Activated CD8-positive, alpha-beta memory T cell treated with anti-CD3 and anti-CD28 coated beads for 36 hours (primary cell): ENCODE data around the gene EHD4. TPM values are rescaled to one million over a fixed set of nuclear protein-coding genes. Genes with fewer than 3 reads are reported as not detected.

ENCODE experiments used
- CTCF ChIA-PET: fragments of 350-600 bp; sonication (Branson Sonifier 250); formaldehyde crosslinking; loops from one replicate; lab custom pipeline; 2021; ENCODE audit warnings: antibody characterized with exemption; lab: Charles Lee
- POLR2A ChIA-PET: fragments of 350-600 bp; sonication (Branson Sonifier 250); formaldehyde crosslinking; loops from one replicate; lab custom pipeline; 2021; ENCODE audit warnings: antibody characterized with exemption; lab: Charles Lee
- total RNA-seq, 2 experiments: library from RNA; stranded (reverse); gene quantifications; one replicate each; pipeline ENCODE4 v1.2.3, GENCODE V29; 2021

The EHD4 gene
- total RNA-seq, 2 experiments from 2014 or later: 25.8 TPM

DNA sequence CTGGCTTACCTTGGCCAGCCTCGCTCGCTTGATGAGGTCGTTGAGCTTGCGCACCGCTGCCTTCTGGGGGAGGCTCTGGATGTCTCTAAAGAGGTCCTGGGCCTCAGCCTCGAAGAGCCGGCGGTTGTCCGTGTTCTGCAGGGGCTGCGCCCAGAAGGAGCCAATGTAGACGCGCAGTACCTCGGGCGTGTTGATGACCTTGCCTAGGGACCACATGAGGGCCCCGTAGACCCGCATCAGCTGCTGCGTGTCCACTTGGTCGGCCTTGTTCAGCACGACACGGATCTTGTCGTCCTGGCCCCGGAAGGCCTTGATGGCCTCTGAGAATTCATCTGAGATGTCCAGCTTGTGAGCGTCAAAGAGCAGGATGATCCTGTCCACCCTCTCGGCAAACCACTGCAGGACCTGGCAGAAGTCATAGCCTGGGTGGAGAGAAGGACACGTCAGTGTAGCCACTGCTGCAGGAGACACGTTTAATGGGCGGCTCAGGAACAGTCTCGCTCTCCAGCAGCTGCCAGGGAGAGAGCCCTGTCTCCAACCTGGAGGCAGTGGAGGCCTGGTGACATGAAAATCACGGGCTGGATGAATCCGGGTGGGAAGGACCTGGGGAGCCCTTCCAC lies 53.0 kb downstream of the EHD4 start:
- POLR2A ChIA-PET: no interaction called here
- CTCF ChIA-PET: no interaction called here

GRCh38 chr15:41918506-41919126 lies 53.7 kb downstream of the EHD4 start:
- ChIA-PET POLR2A (no interaction called here), CTCF (no interaction called here)

DNA sequence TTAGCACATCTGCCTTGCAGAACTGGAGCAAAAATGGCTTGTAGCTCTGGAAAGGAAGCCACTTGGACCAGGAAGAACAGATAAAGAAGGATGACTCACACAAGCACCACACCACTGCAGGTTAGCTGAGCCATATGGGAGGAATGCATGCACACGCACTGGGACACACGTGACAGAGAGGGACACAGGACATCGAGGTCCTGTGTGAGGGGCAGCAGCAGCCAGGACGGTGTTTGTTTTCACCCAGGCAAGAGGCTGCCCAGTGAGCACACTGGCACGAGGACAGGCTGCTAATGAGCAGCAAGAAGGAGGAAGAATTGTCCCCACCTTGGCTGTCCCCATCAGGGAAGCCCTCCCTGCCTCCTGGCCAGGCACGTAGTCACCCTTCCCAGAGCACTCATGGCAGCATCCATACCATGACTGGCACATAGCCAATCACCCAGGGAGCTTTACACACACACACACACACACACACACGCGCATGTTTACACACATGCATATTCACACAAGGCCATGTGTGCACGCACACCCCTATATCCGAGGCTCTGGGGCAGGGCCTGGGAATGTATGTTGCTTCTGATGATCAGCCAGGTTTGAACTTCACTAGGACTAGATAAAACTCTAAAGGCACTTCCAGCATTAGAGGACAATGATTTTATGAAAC lies 54.5 kb downstream of the EHD4 start:
- ChIA-PET CTCF (interaction anchor here (0.6 kb wide), 1 partner anchor 1471 kb away, joined by 3 read pairs; no protein-coding TSS in a partner anchor), POLR2A (no interaction called here)

GRCh38 chr15:41915255-41915994 lies 56.9 kb downstream of the EHD4 start:
- ChIA-PET POLR2A (no interaction called here), CTCF (interaction anchor here (0.5 to 1.3 kb wide), 4 partner anchors 10 to 238 kb away, joined by 3 read pairs; no protein-coding TSS in a partner anchor)

GRCh38 chr15:41914411-41914810 lies 57.9 kb downstream of the EHD4 start:
- ChIA-PET POLR2A (no interaction called here), CTCF (interaction anchor here (0.7 to 0.9 kb wide), 2 partner anchors 9 to 237 kb away, joined by 3 read pairs; no protein-coding TSS in a partner anchor)

DNA sequence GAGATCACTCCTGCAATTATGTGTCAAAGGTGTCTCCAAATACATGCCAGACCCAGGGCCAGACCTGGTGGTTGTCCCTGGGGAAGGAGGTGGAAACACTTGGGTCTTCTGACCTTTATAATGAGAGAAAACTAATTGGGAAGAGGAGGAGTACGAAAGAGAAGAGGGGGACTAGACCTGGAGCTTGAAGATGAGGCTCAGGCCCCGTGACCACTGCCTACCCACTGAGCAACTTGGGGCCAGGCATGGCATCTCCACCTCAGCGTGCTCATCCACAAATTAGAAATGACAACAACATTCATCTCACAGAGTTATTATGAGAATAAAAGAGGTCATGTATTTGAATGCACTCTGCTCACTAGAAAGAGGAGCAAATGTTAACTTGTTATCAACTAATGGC lies 59.1 kb downstream of the EHD4 start:
- ChIA-PET POLR2A (no interaction called here), CTCF (interaction anchor here (1.0 kb wide), 1 partner anchor 9 kb away, joined by 3 read pairs; no protein-coding TSS in a partner anchor)

GRCh38 chr15:41911691-41912345 lies 60.5 kb downstream of the EHD4 start:
- CTCF ChIA-PET: interaction anchor here (1.0 to 1.4 kb wide), 2 partner anchors 12 to 102 kb away, joined by 3 to 4 read pairs; no protein-coding TSS in a partner anchor

GRCh38 chr15:41908736-41909461 lies 63.5 kb downstream of the EHD4 start:
- CTCF ChIA-PET: no interaction called here
- POLR2A ChIA-PET: interaction anchor here (0.5 kb wide), 1 partner anchor 654 kb away, joined by 3 read pairs; no protein-coding TSS in a partner anchor

More at GRCh38 chr15:41911691-41912345, 60.5 kb downstream of the EHD4 start:
- POLR2A ChIA-PET: no interaction called here

DNA sequence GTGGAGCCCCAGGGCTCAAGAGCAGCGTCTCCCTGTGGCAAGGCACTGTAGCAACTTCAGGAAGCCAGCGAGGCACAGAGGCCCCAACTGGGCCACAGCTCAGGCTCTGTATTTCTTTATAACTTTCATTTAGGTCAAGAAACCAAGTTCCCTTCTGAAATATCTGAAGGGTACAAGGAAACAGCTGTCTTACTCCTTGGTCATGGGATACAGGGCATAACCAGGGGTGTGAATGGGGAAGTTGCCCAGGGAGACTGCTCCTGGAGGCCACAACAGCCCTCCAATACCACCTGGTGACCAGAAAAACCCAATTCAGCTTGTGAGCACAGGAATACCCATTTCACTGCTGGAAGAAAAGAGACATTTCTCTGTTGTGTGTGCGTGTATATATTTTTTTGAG lies 65.2 kb downstream of the EHD4 start:
- POLR2A ChIA-PET: no interaction called here
- CTCF ChIA-PET: no interaction called here

GRCh38 chr15:41906608-41907007 lies 65.7 kb downstream of the EHD4 start:
- CTCF ChIA-PET: no interaction called here
- POLR2A ChIA-PET: no interaction called here

DNA sequence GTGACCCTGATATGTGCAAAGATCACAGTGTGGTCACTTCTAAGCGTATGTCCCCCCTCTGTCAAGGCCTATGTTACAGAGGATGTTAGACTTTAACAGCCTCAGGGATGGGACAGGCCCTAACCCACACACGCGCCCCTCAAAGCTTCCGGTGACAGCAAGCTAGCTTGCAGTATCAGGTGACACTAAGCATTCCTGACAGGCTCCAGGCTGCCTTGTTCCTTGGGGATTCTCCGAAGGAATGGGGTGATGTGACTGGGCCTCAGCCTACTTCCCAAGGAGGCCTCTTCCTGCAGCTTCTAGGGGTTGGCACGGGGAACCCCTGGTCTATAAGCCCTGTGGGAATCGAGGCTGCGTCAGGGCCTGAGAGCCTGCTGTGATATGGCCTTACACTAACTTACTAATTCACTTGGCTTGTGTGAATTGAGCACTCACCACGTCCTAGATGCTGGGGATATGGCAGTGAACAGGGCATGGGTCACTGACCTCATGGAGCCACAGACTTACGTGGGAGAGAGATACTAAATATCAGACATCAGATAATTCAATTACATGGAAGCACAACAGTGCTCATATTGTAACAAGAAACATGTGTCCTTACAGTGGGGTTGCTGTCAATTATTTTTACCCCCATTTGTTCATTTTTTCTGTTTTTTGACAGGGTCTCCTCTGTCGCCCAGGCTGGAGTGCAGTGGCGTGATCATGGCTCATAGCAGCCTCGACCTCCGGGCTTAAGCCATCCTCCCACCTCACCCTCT lies 67.1 kb downstream of the EHD4 start:
- ChIA-PET CTCF (interaction anchor here (0.5 to 2.5 kb wide), 19 partner anchors 8 to 361 kb away, joined by 3 to 18 read pairs (median 3); partner anchors contain the start of gene MAPKBP1), POLR2A (no interaction called here)

GRCh38 chr15:41904541-41905005 lies 67.8 kb downstream of the EHD4 start:
- ChIA-PET POLR2A (no interaction called here), CTCF (interaction anchor here (0.5 to 2.5 kb wide), 19 partner anchors 8 to 360 kb away, joined by 3 to 18 read pairs (median 3); partner anchors contain the start of gene MAPKBP1)

DNA sequence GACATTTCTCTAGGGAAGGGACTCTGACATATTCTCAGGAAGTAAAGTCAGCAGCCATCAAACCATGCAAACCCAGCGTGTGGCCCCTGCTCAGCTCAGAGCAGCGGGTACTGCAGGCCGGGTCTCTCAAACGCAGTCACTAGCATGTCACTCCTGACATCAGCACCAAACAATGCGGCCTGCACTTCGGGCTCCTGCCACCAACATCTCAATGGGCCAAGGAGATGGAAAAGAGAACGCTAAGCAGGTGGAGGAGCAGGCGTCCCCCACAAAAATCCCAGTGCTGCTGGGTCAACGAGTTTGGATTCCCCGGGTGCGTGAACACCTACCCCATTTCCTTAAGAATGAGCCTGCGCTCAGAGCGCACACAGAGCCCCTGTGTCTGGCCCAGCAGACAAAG lies 68.6 kb downstream of the EHD4 start:
- CTCF ChIA-PET: interaction anchor here (1.0 to 2.5 kb wide), 5 partner anchors 9 to 153 kb away, joined by 3 to 18 read pairs (median 9); partner anchors contain the start of gene MAPKBP1
- POLR2A ChIA-PET: no interaction called here

DNA sequence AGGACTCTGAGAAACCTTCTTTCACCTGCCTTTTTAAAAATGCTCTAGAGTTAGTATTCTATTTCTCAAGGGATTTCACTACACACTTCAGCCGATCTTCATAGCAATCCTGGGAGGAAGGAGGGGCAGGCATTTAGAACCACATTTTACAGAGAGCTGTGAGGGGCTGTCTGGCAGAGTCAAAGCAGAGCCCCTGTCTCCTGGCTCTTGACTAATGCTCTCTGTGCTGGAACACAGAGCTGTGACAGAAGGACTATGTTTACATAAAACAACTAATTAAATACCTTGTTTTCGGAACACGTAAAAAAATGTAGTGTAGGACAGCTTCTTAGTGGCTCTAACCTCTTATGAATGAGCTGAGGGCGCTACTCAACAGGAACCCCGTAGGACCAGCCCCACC lies 70.9 kb downstream of the EHD4 start:
- POLR2A ChIA-PET: no interaction called here
- CTCF ChIA-PET: interaction anchor here (1.3 kb wide), 1 partner anchor 14 kb away, joined by 3 read pairs; no protein-coding TSS in a partner anchor

GRCh38 chr15:41900526-41901380 lies 71.6 kb downstream of the EHD4 start:
- CTCF ChIA-PET: no interaction called here
- POLR2A ChIA-PET: no interaction called here

- CTCF ChIA-PET: no interaction called here
- POLR2A ChIA-PET: no interaction called here
Observed at GRCh38 chr15:41899854-41900442, 72.4 kb downstream of the EHD4 start.
